Raji (cell line): ENCODE results near the gene GOLGA1.

Experiments
- POLR2A ChIP-seq: IDR thresholded peaks from 2 replicates; pipeline ENCODE4 v1.6.1; 2011; ENCODE audit warnings: low read depth, low read length, control low read depth; ENCODE audit not compliant: insufficient read depth

GOLGA1 gene, protein sequence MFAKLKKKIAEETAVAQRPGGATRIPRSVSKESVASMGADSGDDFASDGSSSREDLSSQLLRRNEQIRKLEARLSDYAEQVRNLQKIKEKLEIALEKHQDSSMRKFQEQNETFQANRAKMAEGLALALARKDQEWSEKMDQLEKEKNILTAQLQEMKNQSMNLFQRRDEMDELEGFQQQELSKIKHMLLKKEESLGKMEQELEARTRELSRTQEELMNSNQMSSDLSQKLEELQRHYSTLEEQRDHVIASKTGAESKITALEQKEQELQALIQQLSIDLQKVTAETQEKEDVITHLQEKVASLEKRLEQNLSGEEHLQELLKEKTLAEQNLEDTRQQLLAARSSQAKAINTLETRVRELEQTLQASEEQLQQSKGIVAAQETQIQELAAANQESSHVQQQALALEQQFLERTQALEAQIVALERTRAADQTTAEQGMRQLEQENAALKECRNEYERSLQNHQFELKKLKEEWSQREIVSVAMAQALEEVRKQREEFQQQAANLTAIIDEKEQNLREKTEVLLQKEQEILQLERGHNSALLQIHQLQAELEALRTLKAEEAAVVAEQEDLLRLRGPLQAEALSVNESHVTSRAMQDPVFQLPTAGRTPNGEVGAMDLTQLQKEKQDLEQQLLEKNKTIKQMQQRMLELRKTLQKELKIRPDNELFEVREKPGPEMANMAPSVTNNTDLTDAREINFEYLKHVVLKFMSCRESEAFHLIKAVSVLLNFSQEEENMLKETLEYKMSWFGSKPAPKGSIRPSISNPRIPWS

DNA sequence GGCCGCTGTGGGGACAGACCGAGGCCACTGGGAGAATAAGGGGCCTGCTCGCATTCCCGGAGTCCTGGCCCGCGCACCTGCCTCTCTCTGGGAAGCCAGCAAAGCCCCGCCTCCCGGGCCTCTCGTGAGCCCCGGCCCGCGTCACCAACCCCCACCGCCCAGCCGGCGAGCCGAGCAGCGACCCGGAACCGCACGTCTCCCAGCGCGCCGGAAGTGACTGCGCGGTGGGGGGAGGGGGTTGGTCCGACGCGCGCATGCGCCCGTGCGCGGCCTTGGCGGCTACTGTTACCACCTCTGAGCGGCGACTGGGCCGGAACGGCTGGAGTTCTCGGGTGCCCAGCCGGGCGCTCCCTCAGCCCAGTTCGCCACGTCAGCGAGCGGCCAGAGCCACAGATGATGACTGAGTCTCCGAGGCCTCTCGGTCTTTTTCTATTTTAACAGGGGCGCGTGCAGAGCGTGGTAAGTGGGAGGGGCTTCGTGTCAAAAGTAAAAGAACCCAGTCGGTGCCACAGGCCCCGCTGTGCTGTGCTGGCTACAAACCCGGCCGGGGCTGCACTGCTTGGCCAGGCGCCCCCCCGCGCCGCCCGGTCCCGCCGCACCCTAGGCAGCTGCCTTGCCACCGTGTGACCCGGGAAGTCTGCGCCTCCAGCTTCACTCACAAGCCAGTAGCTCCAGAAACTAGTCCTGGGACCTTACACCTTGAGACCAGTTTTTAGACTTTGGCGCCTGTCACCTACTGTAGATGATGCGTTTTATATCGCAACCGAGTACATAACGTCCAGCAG lies at the start of gene GOLGA1:
GOLGA1 (minus strand) TSS at position 190 of the 785 bp plus-strand sequence. CDS start 2,372 bp downstream, outside the sequence.
- peak; percentile 85 for TF ChIP-seq POLR2A

DNA sequence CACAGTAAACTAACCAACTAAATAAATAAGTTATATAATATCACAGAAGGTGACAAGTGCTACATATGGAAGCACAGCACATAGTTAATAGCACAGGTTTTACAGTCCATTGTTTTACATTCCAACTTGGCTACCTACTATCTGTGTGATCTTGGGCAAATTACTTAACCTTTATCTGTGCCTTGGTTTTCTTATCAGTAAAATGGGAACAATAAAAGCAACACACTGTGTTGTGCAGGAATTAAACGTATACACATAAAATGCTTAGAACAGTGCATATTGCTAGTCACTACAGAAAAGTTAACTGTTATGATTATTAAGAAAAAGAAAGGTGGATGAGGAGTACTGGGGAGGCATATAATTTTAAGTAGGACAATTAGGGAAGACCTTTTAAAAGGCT lies 42.8 kb upstream of the GOLGA1 start:
- TF ChIP-seq POLR2A: no peak

DNA sequence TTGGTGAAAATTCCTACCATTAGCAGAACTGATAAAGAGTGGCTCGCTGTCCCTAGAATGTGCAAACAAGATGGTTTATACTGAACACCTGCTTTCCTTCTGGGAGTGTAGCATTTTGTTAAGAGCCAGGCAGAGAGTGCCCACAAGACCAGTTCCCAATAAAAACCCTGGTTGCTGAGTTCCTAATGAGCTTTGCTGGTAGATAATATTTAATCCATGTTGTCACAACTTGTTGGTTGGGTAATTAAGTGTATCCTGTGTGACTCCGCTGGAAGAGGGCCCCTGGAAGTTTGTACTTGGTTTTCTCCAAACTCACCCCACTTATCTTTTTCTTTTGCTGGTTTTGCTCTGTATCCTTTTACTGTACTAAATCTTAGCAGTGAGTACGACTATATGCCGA lies 39.5 kb upstream of the GOLGA1 start:
- TF ChIP-seq POLR2A: no peak

- no peak for TF ChIP-seq POLR2A
These were observed 34.2 kb upstream of the GOLGA1 start for GRCh38 chr9:124975131-124975530.

DNA sequence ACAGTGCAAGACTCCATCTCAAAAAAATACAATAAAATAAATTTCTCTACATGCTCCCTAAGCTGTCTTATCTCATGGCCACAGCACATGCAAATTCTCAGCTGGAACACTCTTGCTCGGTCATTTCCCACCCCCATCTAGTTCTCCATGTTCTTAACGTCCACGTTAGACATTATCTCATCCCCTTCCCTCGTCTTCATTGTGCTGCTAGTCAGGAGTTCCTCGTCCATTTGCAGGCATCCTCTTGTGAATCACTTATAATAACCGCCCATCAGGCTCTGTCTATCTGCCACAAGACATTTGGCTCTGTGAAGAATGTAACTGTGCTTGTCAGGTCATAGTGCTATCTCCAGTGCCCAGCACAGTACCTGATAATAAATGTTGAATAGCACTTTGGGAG lies 32.9 kb upstream of the GOLGA1 start:
- TF ChIP-seq POLR2A: no peak

GRCh38 chr9:124972241-124972770 lies 31.4 kb upstream of the GOLGA1 start:
- TF ChIP-seq POLR2A: no peak

DNA sequence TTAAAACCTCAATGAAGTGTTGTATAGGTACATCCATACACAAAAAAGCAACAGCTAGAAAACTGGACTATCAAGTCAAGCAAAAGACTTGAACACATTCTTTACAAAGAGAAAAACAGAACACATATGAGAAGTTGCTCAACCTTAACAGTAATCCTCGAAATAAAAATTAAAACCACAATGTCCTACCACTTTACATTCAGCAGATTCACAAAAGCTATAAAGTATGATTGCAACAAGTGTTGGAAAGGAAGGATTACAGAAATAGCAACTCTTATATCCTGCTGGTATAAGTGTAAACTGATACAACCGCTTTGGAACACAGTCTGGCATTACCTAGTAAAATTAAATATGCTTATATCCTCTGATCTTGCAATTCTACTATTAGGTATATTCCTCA lies 28.5 kb upstream of the GOLGA1 start:
- no peak for TF ChIP-seq POLR2A

DNA sequence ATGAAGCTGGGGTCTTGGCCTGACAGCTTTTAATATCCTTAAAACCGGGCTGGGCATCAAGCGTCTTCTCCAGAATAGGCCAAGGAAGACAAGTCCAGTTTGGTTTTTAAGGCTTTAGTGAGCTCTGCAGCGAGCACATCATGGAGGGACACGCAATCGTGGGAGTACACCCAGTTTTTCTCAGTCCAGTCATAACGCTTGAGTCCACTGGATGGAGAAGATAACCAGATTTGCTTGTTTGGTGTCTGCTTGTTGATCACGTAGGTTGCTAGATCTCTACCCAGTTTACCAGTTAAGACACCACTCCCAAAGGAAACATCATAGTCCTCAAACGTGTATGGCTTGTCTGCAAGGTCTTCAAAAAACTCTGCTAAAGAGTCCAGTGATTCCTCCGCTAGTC lies 27.4 kb upstream of the GOLGA1 start:
- TF ChIP-seq POLR2A: no peak

- no peak for TF ChIP-seq POLR2A
These were observed 23.7 kb upstream of the GOLGA1 start for GRCh38 chr9:124964604-124965003.

- no peak for TF ChIP-seq POLR2A
These were observed 23.2 kb upstream of the GOLGA1 start for GRCh38 chr9:124964056-124964455.

GRCh38 chr9:124960409-124960752 lies 19.5 kb upstream of the GOLGA1 start:
- TF ChIP-seq POLR2A: no peak

- TF ChIP-seq POLR2A: no peak
These were observed 13.4 kb upstream of the GOLGA1 start for GRCh38 chr9:124954255-124954654.

DNA sequence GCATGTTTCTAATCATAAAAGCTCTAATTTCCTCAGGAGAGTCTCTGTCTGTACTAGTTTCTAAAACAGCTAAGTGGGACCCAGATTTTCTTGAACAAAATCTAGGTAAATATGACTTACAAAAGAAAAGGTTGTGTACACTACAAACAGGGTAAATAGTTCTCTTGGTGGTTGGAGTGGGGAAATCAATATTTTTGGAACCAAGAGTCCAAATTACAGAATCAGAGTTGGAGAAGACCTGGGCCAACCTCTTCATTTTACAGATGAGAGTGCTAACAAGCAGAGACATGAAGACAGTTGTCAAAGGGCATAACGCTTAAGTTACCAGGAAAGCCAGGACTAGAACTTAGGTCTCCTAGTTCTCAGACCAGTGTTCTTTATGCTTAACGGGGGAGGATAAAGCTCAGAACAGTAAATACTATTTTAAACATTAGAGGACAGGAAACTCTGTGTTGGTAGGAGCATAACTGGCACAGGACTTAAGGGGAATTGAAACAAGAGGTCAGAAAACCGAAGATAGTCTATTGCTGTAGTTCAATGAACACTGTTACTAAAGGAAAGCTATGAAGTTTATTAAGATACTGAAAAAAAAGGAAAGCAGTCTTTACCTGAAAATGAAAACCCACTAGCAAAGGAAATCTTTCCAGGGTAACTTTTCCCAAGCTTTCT lies 9.3 kb upstream of the GOLGA1 start:
- no peak for TF ChIP-seq POLR2A

GRCh38 chr9:124949387-124949786 lies 8.5 kb upstream of the GOLGA1 start:
- no peak for TF ChIP-seq POLR2A

GRCh38 chr9:124947727-124948391 lies 7.0 kb upstream of the GOLGA1 start:
- TF ChIP-seq POLR2A: no peak

GRCh38 chr9:124946167-124946566 lies 5.3 kb upstream of the GOLGA1 start:
- no peak for TF ChIP-seq POLR2A
